IPS-20b (cell line): Measurements from ENCODE around the gene IFT20.

Source experiments
- H3K27ac ChIP-seq: one replicate; pipeline ENCODE4 v1.5.1; 2013; ENCODE audit warnings: low read length
- H3K27me3 ChIP-seq: 2 replicates; pipeline ENCODE4 v1.6.1; 2013; ENCODE audit warnings: mild to moderate bottlenecking, low read length, inconsistent platforms; ENCODE audit not compliant: insufficient read depth
- H3K36me3 ChIP-seq: 2 replicates; pipeline ENCODE4 v1.6.1; 2013; ENCODE audit warnings: low read depth, mild to moderate bottlenecking, inconsistent platforms, low read length, moderate library complexity; ENCODE audit not compliant: insufficient read depth
- H3K4me1 ChIP-seq: 2 replicates; pipeline ENCODE4 v1.6.1; 2013; ENCODE audit warnings: mild to moderate bottlenecking, control low read depth, inconsistent platforms, low read length, moderate library complexity; ENCODE audit not compliant: insufficient read depth
- H3K4me3 ChIP-seq: 2 replicates; pipeline ENCODE4 v1.5.1; 2013; ENCODE audit warnings: mild to moderate bottlenecking, low read length, inconsistent platforms
- H3K9ac ChIP-seq: 2 replicates; pipeline ENCODE4 v1.6.1; 2013; ENCODE audit warnings: low read depth, mild to moderate bottlenecking, inconsistent platforms, low read length, moderate library complexity
- H3K9me3 ChIP-seq: 2 replicates; pipeline ENCODE4 v1.6.1; 2013; ENCODE audit warnings: mild to moderate bottlenecking, low read depth, low read length, inconsistent platforms; ENCODE audit not compliant: insufficient read depth

The IFT20 gene

DNA sequence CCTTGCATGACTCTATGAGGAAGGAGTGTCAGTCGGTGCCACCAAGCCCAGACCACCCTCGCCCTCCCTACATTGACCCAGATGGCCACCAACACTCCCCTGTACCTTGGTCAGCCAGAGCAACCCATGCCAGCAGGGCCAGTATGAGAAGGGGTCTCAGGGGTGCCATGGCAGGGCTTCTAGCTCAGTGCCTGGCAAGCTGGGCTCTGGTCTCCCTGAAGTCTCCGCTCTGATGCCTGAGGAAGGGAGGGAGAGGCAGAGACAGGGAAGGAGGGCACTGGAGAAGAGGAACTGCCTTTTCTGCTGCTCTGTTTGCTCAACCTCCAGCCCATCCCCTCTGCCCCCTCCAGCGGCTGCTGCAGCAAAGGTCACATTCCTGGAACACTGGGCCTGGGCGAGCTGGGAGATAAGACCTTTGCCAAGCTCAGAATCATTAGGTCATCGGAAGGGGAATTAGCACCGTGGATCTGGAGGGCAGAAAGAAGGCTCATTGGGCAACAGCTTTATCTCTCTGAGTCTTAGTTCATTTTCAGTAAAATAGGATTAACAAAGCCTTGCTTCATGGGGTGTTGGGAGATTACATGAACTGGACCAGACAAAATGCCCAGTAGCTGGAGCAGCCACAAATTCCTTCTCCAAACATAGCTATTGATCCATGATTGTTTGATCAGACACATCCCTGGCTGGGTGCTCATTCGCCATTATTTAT is 34.9 kb upstream of the IFT20 start, which contains the start of gene VTN:
VTN (minus strand) TSS at position 273 of the 709 bp plus-strand sequence; CDS start at position 169, 104 bp downstream.
- H3K4me3 ChIP-seq: peak within 1 kb of the TSS; percentile 55
- H3K27ac ChIP-seq: no peak within 1 kb of the TSS
- H3K4me1 ChIP-seq: peaks cover 9% of the 10 kb centered on the region; the same call in 1 of the 2 replicates
- peak within 1 kb of the TSS; percentile 7; the same call in 1 of the 2 replicates for H3K9ac ChIP-seq
- H3K36me3 ChIP-seq: no peaks in the 10 kb centered on the region
- no peaks in the 10 kb centered on the region for H3K9me3 ChIP-seq
- peaks cover 34% of the 10 kb centered on the region for H3K27me3 ChIP-seq

DNA sequence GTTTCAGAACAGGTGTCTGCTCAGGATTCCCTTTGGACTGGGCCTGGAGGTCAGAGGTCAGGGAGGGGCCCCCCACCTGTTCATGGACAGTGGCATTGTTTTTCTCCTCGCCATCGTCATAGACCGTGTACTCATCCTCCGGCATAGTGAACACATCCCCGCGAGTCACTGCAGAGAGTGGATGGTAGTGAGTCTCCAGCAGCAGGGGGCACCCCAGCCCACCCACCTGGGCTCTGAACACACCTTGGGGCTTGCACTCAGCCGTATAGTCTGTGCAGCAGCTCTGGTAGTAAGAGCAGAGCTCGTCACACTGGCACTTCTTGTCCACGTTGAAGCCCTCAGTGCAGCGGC is 34.4 kb upstream of the IFT20 start:
- Histone ChIP-seq H3K36me3 (no peaks in the 10 kb centered on the region), H3K4me3 (no peak overlapping the region), H3K9me3 (no peaks in the 10 kb centered on the region), H3K27ac (no peak overlapping the region), H3K27me3 (peaks cover 31% of the 10 kb centered on the region), H3K9ac (no peak overlapping the region), H3K4me1 (peaks cover 9% of the 10 kb centered on the region; the same call in 1 of the 2 replicates)

- Histone ChIP-seq H3K27ac (no peak overlapping the region), H3K27me3 (peaks cover 25% of the 10 kb centered on the region), H3K36me3 (no peaks in the 10 kb centered on the region), H3K9me3 (no peaks in the 10 kb centered on the region), H3K4me1 (peaks cover 9% of the 10 kb centered on the region; the same call in 1 of the 2 replicates), H3K9ac (no peak overlapping the region), H3K4me3 (no peak overlapping the region)
Measured at GRCh38 chr17:28368915-28369683, 33.8 kb upstream of the IFT20 start.

DNA sequence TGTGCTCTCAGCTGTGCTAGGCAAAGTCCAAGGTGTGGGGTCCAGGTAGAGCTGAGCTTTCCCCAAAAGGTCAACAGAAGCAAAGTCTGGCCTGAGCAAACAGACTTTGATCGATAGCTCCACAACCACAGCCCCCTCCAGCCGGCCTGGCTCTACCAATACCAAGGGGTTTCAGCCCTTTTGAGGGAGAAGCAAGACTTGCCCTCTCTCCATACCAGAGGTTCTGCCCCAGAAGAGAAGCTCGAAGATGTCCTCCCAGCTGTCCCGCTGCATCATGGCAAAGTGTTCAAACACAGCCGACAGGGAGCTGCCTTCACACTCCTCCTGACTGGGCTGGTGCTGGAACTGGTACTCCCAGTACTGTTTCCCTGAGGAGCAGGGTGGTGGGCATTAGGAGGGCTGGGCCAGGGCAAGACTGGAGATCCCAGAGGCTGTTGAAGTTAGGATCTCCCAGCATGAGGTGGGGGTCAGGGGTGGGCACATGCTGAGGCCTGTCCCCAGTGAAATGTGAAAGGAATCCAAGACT is 33.1 kb upstream of the IFT20 start:
- Histone ChIP-seq H3K27me3 (peaks cover 18% of the 10 kb centered on the region), H3K4me1 (peaks cover 9% of the 10 kb centered on the region; the same call in 1 of the 2 replicates), H3K9ac (no peak overlapping the region), H3K4me3 (no peak overlapping the region), H3K27ac (no peak overlapping the region), H3K36me3 (no peaks in the 10 kb centered on the region), H3K9me3 (no peaks in the 10 kb centered on the region)

- H3K27me3 ChIP-seq: peaks cover 12% of the 10 kb centered on the region
- no peaks in the 10 kb centered on the region for H3K36me3 ChIP-seq
- H3K4me3 ChIP-seq: no peak overlapping the region
- no peak overlapping the region for H3K27ac ChIP-seq
- no peaks in the 10 kb centered on the region for H3K9me3 ChIP-seq
- peaks cover 9% of the 10 kb centered on the region; the same call in 1 of the 2 replicates for H3K4me1 ChIP-seq
- no peak overlapping the region for H3K9ac ChIP-seq
Measured at GRCh38 chr17:28367641-28368305, 32.5 kb upstream of the IFT20 start.

- peaks cover 9% of the 10 kb centered on the region; the same call in 1 of the 2 replicates for H3K4me1 ChIP-seq
- no peak overlapping the region for H3K27ac ChIP-seq
Measured at GRCh38 chr17:28366605-28367004, 31.3 kb upstream of the IFT20 start.

DNA sequence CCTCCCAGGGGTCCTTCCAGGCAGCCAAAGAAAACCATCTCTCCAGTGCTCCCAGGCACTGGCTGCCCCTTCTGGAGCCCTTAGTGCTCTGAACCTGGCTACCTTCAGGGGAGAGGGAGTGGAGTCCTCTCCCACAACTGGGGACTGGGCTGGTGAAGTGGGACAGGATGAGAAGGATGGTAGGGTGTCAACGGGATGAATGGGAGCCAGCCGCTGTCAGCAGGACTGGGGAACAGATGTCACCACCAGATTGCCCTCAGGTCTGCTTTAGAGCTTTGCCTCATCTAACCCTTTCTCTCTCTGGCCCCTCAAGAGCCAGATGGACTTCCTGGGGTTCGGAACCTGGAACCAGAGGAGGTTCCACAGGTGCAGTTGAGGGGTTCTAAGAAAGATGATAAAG is 30.2 kb upstream of the IFT20 start:
- no peak overlapping the region for H3K9ac ChIP-seq
- peaks cover 2% of the 10 kb centered on the region; the same call in 1 of the 2 replicates for H3K4me1 ChIP-seq
- no peaks in the 10 kb centered on the region for H3K9me3 ChIP-seq
- H3K27me3 ChIP-seq: no peaks in the 10 kb centered on the region
- H3K27ac ChIP-seq: no peak overlapping the region
- H3K36me3 ChIP-seq: peaks cover 18% of the 10 kb centered on the region
- no peak overlapping the region for H3K4me3 ChIP-seq

More at GRCh38 chr17:28366605-28367004, 31.3 kb upstream of the IFT20 start:
- Histone ChIP-seq H3K36me3 (peaks cover 7% of the 10 kb centered on the region; the same call in 1 of the 2 replicates), H3K9me3 (no peaks in the 10 kb centered on the region), H3K4me3 (no peak overlapping the region), H3K9ac (no peak overlapping the region), H3K27me3 (peaks cover under 1% of the 10 kb centered on the region; the same call in 1 of the 2 replicates)

DNA sequence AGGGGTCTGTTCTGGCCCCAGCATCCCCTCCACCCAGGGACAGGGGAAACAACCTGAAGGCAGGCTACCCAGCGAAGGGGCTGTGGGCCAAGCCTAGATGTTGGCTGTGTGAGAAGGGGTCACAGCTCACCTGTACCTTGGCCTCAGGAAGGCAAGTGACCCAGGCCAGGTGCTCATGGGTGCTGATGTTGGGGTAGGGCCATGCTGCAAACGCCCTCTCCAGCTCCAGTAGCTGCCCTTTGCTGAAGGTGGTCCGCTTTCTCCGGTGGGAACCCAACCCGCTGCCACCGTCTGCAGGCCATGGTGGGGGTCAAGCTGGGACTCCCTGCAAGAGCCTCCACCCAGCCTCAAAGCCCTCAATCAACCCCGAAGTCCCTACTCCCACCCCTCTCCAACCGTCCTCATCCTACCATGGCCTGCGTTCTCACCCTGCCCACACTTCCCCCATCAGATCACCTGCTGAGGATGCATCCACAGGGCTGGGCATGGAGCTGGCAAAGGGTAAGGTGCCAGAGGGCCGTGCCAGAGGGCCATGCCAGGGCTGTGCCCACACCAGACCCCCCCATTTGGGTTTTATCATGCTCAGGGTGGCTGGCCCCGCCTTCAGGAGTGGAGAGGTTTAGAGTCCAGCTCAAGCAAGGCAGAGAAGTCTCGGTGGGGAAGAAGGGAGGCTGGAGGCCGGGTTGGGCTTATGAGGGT is 29.5 kb upstream of the IFT20 start, which contains the start of gene SEBOX:
SEBOX (minus strand) TSS at position 535 of the 699 bp plus-strand sequence; CDS start at position 487, 48 bp downstream.
- peaks cover 24% of the 10 kb centered on the region for H3K36me3 ChIP-seq
- H3K4me3 ChIP-seq: no peak within 1 kb of the TSS
- no peaks in the 10 kb centered on the region for H3K9me3 ChIP-seq
- no peaks in the 10 kb centered on the region for H3K4me1 ChIP-seq
- no peak within 1 kb of the TSS for H3K27ac ChIP-seq
- H3K27me3 ChIP-seq: no peaks in the 10 kb centered on the region
- H3K9ac ChIP-seq: no peak within 1 kb of the TSS

DNA sequence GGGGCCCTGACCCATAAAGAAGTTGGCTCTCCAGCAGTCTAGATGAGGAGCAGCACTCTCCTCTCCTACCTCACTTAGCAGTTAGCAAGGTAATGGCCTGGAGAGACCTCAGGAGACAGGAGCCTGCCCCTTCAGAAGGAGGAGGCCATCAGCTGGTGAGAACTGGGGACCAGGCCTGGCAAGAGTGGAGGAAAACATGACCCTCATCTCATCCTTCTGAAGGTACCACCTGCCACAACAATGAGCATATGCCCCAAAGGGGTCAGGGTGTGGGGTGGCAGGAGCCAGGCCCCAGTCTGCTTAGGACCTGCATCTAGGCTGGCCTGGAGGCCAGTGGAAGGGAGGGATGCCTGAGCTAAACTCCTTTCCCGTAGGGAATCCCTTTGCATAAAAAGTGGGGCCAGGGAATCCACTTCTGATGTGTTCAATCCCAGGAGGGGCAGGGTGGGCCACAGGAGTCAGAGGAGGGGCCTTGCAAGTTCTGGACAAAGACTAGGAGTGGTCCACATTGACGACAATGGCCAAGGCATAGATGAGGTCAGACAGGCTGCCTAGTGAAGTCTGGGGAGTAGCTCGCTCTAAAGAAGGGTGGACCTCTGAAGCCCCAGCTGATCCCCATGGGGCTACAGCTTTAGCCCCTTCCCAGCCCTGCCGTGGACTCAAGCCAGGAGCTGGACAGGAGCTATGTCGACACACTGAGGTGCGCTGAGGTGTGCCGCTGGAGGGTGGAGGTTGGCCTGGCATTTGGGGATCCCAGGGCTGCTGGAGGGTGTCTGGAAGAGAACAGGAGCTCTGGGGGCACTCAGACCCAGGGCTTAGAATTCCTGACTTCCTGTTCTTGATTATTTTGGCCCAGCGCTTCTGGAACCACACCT is 28.7 kb upstream of the IFT20 start:
- Histone ChIP-seq H3K4me3 (no peak overlapping the region), H3K27ac (no peak overlapping the region), H3K4me1 (no peaks in the 10 kb centered on the region), H3K9ac (no peak overlapping the region), H3K36me3 (peaks cover 30% of the 10 kb centered on the region), H3K27me3 (no peaks in the 10 kb centered on the region), H3K9me3 (no peaks in the 10 kb centered on the region)

DNA sequence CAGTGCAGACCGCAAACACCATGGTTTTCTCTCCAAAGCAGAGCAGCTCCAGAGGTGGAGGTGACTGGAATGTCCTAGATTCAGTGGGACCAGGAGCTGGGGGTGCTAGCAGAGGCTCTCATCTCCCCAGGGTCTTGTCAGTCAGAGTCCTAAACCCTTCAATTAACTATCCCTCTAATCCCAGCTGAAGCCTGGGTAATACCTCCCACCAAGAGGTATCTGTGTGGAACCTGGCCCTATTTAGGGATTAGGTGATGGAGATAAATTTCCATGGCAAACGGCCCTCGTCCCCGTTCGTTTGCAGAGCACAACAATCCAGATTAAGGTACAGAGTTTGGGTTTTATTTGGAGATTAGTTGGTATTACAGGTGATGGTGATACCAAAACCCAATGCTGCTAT is 27.9 kb upstream of the IFT20 start:
- H3K9me3 ChIP-seq: no peaks in the 10 kb centered on the region
- H3K4me3 ChIP-seq: no peak overlapping the region
- no peak overlapping the region for H3K27ac ChIP-seq
- H3K9ac ChIP-seq: no peak overlapping the region
- H3K36me3 ChIP-seq: peaks cover 31% of the 10 kb centered on the region
- peaks cover 4% of the 10 kb centered on the region; the same call in 1 of the 2 replicates for H3K4me1 ChIP-seq
- no peaks in the 10 kb centered on the region for H3K27me3 ChIP-seq
